GM19099 (cell line): Measurements from ENCODE around the gene CHADL.
A peak's percentile ranks its signal among the peaks of the same experiment; 100 is the strongest.

Experiments used
- POLR2A ChIP-seq: IDR thresholded peaks from 3 replicates; pipeline ENCODE4 v1.6.1; 2011; ENCODE audit warnings: low read depth; ENCODE audit not compliant: insufficient read length; ENCODE audit errors: extremely low read depth

The CHADL gene

GRCh38 chr22:41239443-41240128 lies 1.1 kb downstream of the CHADL start:
- TF ChIP-seq POLR2A: no peak

GRCh38 chr22:41238570-41239442 lies 1.9 kb downstream of the CHADL start:
- TF ChIP-seq POLR2A: no peak

GRCh38 chr22:41237707-41238569 lies 2.8 kb downstream of the CHADL start:
- peak; percentile 39 for TF ChIP-seq POLR2A

GRCh38 chr22:41237036-41237706 lies 3.6 kb downstream of the CHADL start:
- TF ChIP-seq POLR2A: no peak

- no peak for TF ChIP-seq POLR2A
Observed at GRCh38 chr22:41234815-41235695, 5.7 kb downstream of the CHADL start.

GRCh38 chr22:41231369-41231768 lies 9.4 kb downstream of the CHADL start:
- TF ChIP-seq POLR2A: no peak

GRCh38 chr22:41230401-41230785 lies 10.3 kb downstream of the CHADL start:
- no peak for TF ChIP-seq POLR2A

- no peak for TF ChIP-seq POLR2A
Observed at GRCh38 chr22:41229730-41230400, 10.9 kb downstream of the CHADL start.

- no peak for TF ChIP-seq POLR2A
Observed at GRCh38 chr22:41229215-41229614, 11.5 kb downstream of the CHADL start.

- TF ChIP-seq POLR2A: no peak
Observed at GRCh38 chr22:41226723-41227655, 13.7 kb downstream of the CHADL start.

GRCh38 chr22:41223535-41223934 lies 17.2 kb downstream of the CHADL start:
- no peak for TF ChIP-seq POLR2A

- no peak for TF ChIP-seq POLR2A
Observed at GRCh38 chr22:41222846-41223507, 17.8 kb downstream of the CHADL start.

GRCh38 chr22:41217553-41218157 lies 23.1 kb downstream of the CHADL start:
- TF ChIP-seq POLR2A: no peak
